ENCODE data around the gene EBI3.
"Not testable (repeated sequence)": the region's sequence is repeated elsewhere in the genome, so short reads cannot be mapped to it uniquely, and the experiment has no call there.

The EBI3 gene

GRCh38 chr19:4200940-4201542 is 28.3 kb upstream of the EBI3 start:
- DNase-seq, result no peak

DNA sequence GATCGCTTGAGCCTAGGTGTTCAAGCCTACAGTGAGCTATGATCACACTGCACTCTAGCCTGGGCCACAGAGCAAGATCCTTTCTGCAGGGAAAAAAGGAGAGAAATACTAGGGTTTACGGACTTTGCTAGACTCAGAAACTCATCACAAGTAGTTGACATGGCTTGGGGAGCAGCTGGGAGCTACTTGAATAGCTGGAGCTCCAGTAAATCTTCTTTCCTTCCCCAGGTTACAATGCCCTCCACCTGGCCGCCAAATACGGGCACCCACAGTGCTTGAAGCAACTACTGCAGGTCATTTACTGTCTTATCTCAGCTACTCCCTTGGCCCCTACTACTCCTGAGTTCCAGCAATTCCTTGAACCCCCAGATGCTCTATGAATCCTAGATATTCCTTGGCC is 27.5 kb upstream of the EBI3 start:
- DNase-seq, result no peak

DNA sequence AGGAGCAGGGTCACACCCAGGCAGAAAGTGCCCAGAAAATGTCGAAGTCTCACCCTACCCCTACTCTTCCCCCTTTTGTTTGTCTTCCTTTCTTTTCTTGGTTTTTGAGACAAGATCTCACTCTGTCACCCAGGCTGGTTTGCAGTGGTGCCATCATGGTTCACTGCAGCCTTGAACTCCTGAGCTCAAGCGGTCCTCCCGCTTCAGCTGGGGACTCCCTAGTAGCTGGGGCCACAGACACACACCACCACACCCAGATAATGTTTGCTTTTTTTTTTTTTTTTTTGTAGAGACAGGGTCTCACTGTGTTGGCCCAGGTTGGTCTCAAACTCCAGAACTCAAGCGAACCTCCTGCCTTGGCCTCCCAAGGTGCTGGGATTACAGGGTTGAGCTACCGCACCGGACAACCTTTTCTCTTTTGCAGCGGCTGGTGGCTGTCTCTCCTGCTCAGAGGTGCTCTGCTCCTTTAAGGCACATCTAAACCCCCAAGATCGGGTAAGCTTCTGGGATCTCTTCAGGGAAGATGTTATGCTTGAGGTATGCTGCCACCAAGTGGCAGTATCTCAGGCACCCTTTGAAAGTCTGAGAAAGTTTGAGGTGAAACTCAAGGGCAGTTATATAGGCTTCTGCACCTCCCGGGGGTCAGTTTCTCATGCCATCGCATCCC is 22.4 kb upstream of the EBI3 start:
- DNase-seq, result no peak

DNA sequence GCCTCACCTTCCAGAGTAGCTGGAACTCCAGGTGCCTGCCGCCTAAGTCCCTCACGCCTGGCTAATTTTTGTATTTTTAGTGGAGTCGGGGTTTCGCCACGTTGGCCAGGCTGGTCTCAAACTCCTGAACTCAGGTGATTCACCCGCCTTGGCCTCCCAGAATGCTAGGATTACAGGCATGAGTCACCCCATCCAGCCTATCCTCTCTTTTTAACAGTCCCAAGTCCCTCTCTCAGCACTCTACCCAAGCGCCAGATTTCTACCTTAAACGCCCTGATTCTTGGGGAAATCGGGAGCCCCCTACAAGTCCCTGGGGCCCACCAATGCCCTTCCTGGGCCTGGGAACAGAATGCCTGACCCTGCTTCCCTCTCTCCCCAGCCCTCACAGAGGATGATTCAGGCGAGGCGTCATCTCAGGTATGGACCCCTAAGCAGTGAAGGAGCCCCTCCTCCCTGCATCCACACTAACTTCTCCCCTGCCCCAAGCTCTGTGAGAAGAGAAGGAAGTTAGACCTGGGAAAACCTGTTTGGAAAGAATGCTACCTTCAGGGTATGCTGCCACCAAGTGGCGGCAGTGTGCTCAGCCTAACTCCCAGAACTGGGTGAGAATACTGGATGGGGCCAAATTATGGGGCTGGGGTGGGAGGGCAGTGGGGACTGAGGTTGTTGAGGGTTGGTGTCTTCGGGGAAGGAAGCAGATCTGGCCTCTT is 20.8 kb upstream of the EBI3 start:
- no peak for DNase-seq

GRCh38 chr19:4210166-4210731 is 19.1 kb upstream of the EBI3 start:
- no peak for DNase-seq

- no peak for DNase-seq
Observed at GRCh38 chr19:4213116-4213515, 16.2 kb upstream of the EBI3 start.

GRCh38 chr19:4215807-4216206 is 13.5 kb upstream of the EBI3 start:
- DNase-seq, result no peak

DNA sequence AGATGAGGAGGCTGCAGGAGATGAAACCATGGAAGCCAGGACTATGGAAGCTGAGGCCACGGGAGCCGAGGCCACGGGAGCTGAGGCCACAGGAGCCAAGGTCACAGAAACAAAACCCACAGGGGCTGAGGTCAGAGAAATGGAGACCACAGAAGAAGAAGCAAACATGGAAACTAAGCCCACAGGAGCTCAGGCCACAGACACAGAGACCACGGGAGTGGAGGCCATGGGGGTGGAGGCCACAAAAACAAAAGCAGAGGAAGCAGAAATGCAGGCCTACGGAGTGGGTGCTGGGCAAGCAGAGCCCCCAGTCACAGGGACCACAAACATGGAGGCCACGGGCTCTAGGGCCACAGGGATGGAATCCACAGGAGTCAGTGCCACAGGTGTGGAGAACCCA is 12.5 kb upstream of the EBI3 start:
- no peak for DNase-seq

- DNase-seq, result no peak
Observed at GRCh38 chr19:4217429-4218264, 11.7 kb upstream of the EBI3 start.

DNA sequence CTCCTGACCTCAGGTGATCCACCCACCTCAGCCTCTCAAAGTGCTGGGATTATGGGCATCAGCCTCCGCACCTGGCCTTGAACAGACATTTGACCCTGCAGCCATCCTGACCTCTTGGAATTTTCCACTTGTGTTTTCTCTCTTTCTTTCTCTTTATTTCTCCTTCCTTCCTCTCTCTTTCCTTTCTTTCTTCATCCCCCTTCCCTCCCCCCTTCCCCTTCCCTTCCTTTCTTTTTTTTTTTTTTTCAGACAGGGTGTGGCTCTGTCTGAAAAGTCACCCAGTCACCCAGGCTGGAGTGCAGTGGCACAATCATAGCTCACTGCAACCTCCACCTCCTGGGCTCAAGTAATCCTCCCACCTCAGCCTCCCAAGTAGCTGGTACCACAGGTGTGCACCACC is 10.8 kb upstream of the EBI3 start:
- DNase-seq, result not testable (repeated sequence)

GRCh38 chr19:4220188-4220587 is 9.1 kb upstream of the EBI3 start:
- DNase-seq, result no peak

DNA sequence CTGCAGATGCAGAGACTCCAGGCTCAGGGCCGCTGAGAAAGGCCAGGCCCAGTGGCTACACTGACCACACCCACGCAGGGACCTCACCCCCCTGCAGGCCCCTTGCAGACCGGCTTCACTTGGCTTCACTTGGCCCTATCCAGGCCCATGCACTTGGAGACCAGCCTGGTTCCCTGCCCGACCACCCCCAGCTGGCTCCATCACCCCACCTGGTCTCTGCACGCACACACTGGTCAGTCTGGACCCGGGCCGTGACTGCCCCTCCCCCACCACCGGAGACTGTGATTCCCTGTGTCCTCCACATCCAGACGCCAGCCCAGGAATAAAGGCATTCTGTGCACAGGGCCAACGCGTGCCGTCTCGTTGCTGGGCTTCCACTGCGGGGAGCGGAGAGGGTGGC is 4.9 kb upstream of the EBI3 start:
- no peak for DNase-seq

- no peak for DNase-seq
Observed at GRCh38 chr19:4225885-4226284, 3.4 kb upstream of the EBI3 start.

- no peak for DNase-seq
Observed at GRCh38 chr19:4227771-4228170, 1.6 kb upstream of the EBI3 start.

DNA sequence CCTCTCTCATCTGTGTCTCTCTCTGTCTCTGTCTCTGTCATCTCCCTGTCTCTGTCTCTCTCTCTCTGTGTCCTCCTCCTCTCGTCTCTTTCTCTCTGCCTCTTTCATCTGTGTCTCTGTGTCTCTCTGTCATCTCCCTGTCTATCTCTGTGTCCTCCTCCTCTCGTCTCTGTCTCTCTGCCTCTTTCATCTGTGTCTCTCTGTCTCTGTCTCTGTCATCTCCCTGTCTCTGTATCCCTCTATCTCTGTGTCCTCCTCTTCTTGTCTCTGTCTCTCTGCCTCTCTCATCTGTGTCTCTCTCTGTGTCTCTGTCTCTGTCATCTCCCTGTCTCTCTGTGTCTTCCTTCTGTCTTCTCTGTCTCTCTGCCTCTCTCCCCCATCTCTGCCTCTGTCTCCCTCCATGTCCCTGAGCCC is 551 bp upstream of the EBI3 start:
- no peak for DNase-seq

DNA sequence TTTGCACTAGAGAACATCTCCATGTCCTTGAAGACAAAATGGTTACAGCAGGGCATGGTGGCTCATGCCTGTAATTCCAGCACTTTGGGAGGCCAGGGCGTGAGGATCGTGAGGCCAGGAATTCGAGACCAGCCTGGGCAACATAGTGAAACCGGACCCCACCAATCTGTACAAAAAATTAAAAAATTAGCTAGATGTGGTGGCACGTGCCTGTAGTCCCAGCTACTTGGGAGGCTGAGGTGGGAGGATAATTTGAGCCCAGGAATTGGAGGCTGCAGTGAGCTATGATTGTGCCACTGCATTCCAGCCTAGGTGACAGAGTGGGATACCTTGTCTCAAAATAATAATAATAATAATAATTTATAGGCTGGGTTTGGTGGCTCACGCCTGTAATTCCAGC is 914 bp downstream of the EBI3 start:
- not testable (repeated sequence) for DNase-seq

DNA sequence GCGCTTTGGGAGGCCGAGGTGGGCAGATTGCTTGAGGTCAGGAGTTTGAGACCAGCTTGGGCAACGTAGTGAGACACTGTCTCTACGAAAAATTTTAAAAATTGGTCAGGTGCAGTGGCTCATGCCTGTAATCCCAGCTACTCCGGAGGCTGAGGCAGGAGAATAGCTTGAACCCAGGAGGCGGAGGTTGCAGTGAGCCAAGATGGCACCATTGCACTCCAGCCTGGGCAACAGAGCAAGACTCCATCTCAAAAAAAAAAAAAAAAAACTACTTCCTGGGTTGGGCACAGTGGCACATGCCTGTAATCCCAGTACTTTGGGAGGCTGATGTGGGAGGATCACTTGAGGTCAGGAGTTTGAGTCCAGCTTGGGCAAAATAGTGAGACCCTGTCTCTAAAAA is 2.2 kb downstream of the EBI3 start:
- not testable (repeated sequence) for DNase-seq

GRCh38 chr19:4232139-4232538 is 2.8 kb downstream of the EBI3 start:
- not testable (repeated sequence) for DNase-seq

DNA sequence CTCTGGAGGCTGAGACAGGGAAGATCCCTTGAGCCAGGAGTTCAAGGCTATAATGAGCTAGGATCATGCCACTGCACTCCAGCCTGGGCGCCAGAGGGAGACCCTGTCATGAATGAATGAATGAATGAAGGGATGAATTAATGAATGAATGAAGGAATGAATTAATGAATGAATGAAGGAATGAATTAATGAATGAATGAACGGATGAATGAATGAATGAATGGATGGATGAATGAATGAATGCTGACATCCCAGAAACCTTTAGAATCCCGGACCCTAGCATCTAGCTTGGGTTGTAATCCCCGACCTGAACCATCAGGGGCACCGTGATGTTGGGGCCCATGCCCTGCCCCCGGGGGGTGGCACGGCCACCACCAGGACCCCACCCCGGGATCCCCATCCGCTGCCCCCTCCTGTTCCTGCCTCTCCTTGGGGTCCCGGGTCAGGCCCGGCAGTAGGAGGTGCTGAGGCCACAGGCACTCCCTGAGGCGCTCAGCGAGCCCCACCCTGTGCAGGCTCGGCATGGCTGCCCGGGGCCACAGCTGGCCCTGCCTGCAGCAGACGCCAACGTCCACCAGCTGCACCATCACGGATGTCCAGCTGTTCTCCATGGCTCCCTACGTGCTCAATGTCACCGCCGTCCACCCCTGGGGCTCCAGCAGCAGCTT is 3.4 kb downstream of the EBI3 start:
- DNase-seq, result no peak

- peak; percentile 49 for DNase-seq
Observed at GRCh38 chr19:4233282-4233853, 4.0 kb downstream of the EBI3 start.

DNA sequence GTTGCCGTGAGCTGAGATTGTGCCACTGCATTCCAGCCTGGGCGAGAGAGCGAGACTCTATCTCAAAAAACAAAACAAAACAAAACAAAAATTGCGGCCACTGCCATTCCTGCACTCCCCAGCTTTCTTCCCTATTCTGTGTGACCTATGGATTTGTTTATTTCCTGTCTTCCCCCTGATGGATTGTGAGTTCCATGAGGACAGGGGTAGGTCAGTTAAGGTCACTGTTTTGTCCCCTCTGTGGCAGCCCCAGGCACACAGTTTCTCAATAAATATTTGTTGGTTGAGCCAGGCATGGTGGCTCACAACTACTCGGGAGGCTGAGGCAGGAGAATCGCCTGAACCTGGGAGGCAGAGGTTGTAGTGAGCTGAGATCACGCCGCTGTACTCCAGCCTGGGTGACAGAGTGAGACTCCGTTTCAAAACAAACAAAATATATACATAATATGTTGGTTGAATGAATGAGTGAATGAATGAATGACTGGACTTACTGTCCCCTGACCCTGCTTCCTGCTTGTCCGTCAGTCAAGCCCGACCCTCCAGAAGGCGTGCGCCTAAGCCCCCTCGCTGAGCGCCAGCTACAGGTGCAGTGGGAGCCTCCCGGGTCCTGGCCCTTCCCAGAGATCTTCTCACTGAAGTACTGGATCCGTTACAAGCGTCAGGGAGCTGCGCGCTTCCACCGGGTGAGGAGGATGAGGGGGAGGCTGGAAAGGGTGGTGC is 5.0 kb downstream of the EBI3 start:
- DNase-seq, result no peak

- DNase-seq, result no peak
Observed at GRCh38 chr19:4234862-4235201, 5.5 kb downstream of the EBI3 start.

Data from NCI-H345 (cell line).